ENCODE data around the gene LRP5. TPM values are rescaled to one million over a fixed set of nuclear protein-coding genes. Genes with fewer than 3 reads are reported as not detected.
A peak's percentile ranks its signal among the peaks of the same experiment; 100 is the strongest.

Gene LRP5
- total RNA-seq, 1 donor from 2014 or later = 54.7 TPM

GRCh38 chr11:68375766-68376165 lies 63.4 kb downstream of the LRP5 start:
- TF ChIP-seq CTCF (IDR thresholded peaks at IDR 0.05; ENCODE audit: borderline replicate concordance) = no peak
- Histone ChIP-seq H3K36me3 (peaks cover 4% of the 10 kb centered on the region), H3K9me3 (replicated peaks) (no peaks in the 10 kb centered on the region), H3K27ac (replicated peaks) (peak overlapping the region; percentile 95), H3K4me1 (peaks cover 98% of the 10 kb centered on the region), H3K27me3 (ENCODE audit: low read depth) (no peaks in the 10 kb centered on the region), H3K4me3 (no peak overlapping the region)
- no peak for DNase-seq
- intact Hi-C loops (cut with micrococcal nuclease) = no loop called here

GRCh38 chr11:68377389-68377795 lies 65.0 kb downstream of the LRP5 start:
- H3K27ac ChIP-seq (replicated peaks) = peak overlapping the region; percentile 39
- H3K4me1 ChIP-seq = peaks cover 99% of the 10 kb centered on the region
- H3K9me3 ChIP-seq (replicated peaks) = no peaks in the 10 kb centered on the region
- DNase-seq = no peak
- H3K36me3 ChIP-seq = peaks cover 4% of the 10 kb centered on the region
- TF ChIP-seq CTCF (IDR thresholded peaks at IDR 0.05; ENCODE audit: borderline replicate concordance) = no peak
- intact Hi-C loops (cut with micrococcal nuclease) = no loop called here
- H3K4me3 ChIP-seq = no peak overlapping the region
- H3K27me3 ChIP-seq (ENCODE audit: low read depth) = no peaks in the 10 kb centered on the region

- Histone ChIP-seq H3K9me3 (replicated peaks) (no peaks in the 10 kb centered on the region), H3K4me3 (no peak overlapping the region), H3K36me3 (peaks cover 4% of the 10 kb centered on the region), H3K4me1 (peaks cover 99% of the 10 kb centered on the region), H3K27ac (replicated peaks) (peak overlapping the region; percentile 87), H3K27me3 (ENCODE audit: low read depth) (no peaks in the 10 kb centered on the region)
- no peak for TF ChIP-seq CTCF (IDR thresholded peaks at IDR 0.05; ENCODE audit: borderline replicate concordance)
- intact Hi-C loops (cut with micrococcal nuclease) = no loop called here
- no peak for DNase-seq
These were observed 66.8 kb downstream of the LRP5 start for GRCh38 chr11:68379206-68379605.

GRCh38 chr11:68380786-68381622 lies 68.6 kb downstream of the LRP5 start:
- H3K36me3 ChIP-seq = no peaks in the 10 kb centered on the region
- peak; percentile 42 for DNase-seq
- peak; percentile 32 for TF ChIP-seq CTCF (IDR thresholded peaks at IDR 0.05; ENCODE audit: borderline replicate concordance)
- H3K4me3 ChIP-seq = peak overlapping the region; percentile 44
- no peaks in the 10 kb centered on the region for H3K27me3 ChIP-seq (ENCODE audit: low read depth)
- peaks cover 82% of the 10 kb centered on the region for H3K4me1 ChIP-seq
- intact Hi-C loops (cut with micrococcal nuclease) = loop anchor here (5.0 kb wide), 1 partner anchor 69 kb away; the partner anchor contains the start of gene LRP5
- H3K27ac ChIP-seq (replicated peaks) = peak overlapping the region; percentile 87
- H3K9me3 ChIP-seq (replicated peaks) = no peaks in the 10 kb centered on the region

- no peak for TF ChIP-seq CTCF (IDR thresholded peaks at IDR 0.05; ENCODE audit: borderline replicate concordance)
- H3K4me1 ChIP-seq = peaks cover 75% of the 10 kb centered on the region
- DNase-seq = no peak
These were observed 69.3 kb downstream of the LRP5 start for GRCh38 chr11:68381716-68382115.

More at GRCh38 chr11:68381716-68382115, 69.3 kb downstream of the LRP5 start:
- H3K36me3 ChIP-seq = peaks cover 7% of the 10 kb centered on the region
- no peaks in the 10 kb centered on the region for H3K9me3 ChIP-seq (replicated peaks)
- peak overlapping the region; percentile 44 for H3K4me3 ChIP-seq
- intact Hi-C loops (cut with micrococcal nuclease) = loop anchor here (5.0 kb wide), 1 partner anchor 69 kb away; the partner anchor contains the start of gene LRP5
- H3K27me3 ChIP-seq (ENCODE audit: low read depth) = no peaks in the 10 kb centered on the region
- H3K27ac ChIP-seq (replicated peaks) = peak overlapping the region; percentile 87

All from left ventricle myocardium inferior (tissue), 1 donor.